Keratinocyte (primary cell): ENCODE data around the gene DDX5. TPM values are rescaled to one million over a fixed set of nuclear protein-coding genes. Genes with fewer than 3 reads are reported as not detected.

Source experiments
- DNase-seq: peaks from one replicate; pipeline ENCODE4 v3.0.0-alpha.2; 2011; ENCODE audit warnings: low read depth, missing footprints, low spot score
- FAIRE-seq: peaks from 2 replicates; lab custom pipeline; 2011; peaks lifted over from hg19 to GRCh38; lab: Jason Lieb, UNC
- H2AFZ ChIP-seq: 2 replicates; pipeline ENCODE4 v1.6.0; 2012; ENCODE audit warnings: low read length, control low read depth, inconsistent platforms; ENCODE audit not compliant: control insufficient read depth
- H3K27ac ChIP-seq: 2 replicates; pipeline ENCODE4 v1.5.1; 2011; ENCODE audit warnings: low read length; ENCODE audit not compliant: control insufficient read depth, insufficient read depth
- H3K27me3 ChIP-seq: 3 replicates; pipeline ENCODE4 v1.6.0; 2011; ENCODE audit warnings: low read length; ENCODE audit not compliant: control insufficient read depth, insufficient read depth; ENCODE audit errors: extremely low read depth
- H3K36me3 ChIP-seq, 2 experiments: 2 replicates in 1 of 2; 3 replicates in 1 of 2; pipeline ENCODE4 v1.5.1; 2011; ENCODE audit warnings: low read length in 2 of 2, mild to moderate bottlenecking in 1 of 2; ENCODE audit not compliant: control insufficient read depth in 2 of 2, insufficient read depth in 2 of 2; ENCODE audit errors: extremely low read depth in 1 of 2
- H3K4me1 ChIP-seq: 3 replicates; pipeline ENCODE4 v1.5.1; 2011; ENCODE audit warnings: low read length; ENCODE audit not compliant: control insufficient read depth, insufficient read depth; ENCODE audit errors: extremely low read depth
- H3K4me2 ChIP-seq: 3 replicates; pipeline ENCODE4 v1.6.0; 2011; ENCODE audit warnings: low read depth, low read length; ENCODE audit not compliant: control insufficient read depth, insufficient read depth; ENCODE audit errors: extremely low read depth
- H3K4me3 ChIP-seq, 3 experiments: fragments of 200-600 bp in 1 of 3; sonication (generic) in 1 of 3; 2 replicates in 2 of 3; 3 replicates in 1 of 3; pipeline ENCODE4 v1.5.1; 2011 to 2016; ENCODE audit warnings: low read length in 3 of 3, mild to moderate bottlenecking in 3 of 3, control low read depth in 2 of 3, inconsistent platforms in 1 of 3, low read depth in 1 of 3, mixed read lengths in 1 of 3, mixed run types in 1 of 3, moderate library complexity in 1 of 3; ENCODE audit not compliant: control insufficient read depth in 2 of 3, insufficient read depth in 2 of 3; ENCODE audit errors: extremely low read depth in 1 of 3
- H3K79me2 ChIP-seq: 2 replicates; pipeline ENCODE4 v1.6.0; 2012; ENCODE audit warnings: low read length; ENCODE audit not compliant: control insufficient read depth, insufficient read depth
- H3K9ac ChIP-seq: 3 replicates; pipeline ENCODE4 v1.6.0; 2011; ENCODE audit warnings: low read length; ENCODE audit not compliant: control insufficient read depth, insufficient read depth; ENCODE audit errors: extremely low read depth
- H3K9me1 ChIP-seq: 3 replicates; pipeline ENCODE4 v1.6.0; 2011; ENCODE audit warnings: low read length; ENCODE audit not compliant: control insufficient read depth, insufficient read depth; ENCODE audit errors: extremely low read depth
- H3K9me3 ChIP-seq: 2 replicates; pipeline ENCODE4 v1.5.1; 2012; ENCODE audit warnings: low read depth, low read length; ENCODE audit not compliant: control insufficient read depth
- H4K20me1 ChIP-seq: 3 replicates; pipeline ENCODE4 v1.6.0; 2011; ENCODE audit warnings: low read length; ENCODE audit not compliant: control insufficient read depth, insufficient read depth; ENCODE audit errors: extremely low read depth
- EZH2 ChIP-seq: IDR thresholded peaks from one replicate; pipeline ENCODE4 v1.6.1; 2012; ENCODE audit warnings: inconsistent platforms, mild to moderate bottlenecking, low read length, moderate library complexity
- dilution Hi-C: fragments of 300-500 bp; cut with MboI; formaldehyde crosslinking; loops from one replicate; pipeline ENCODE4 v1.7.0; 2020; ENCODE audit warnings: low sequenced_read_pairs; ENCODE audit not compliant: extremely low pct_ligation_motif_present
- polyA plus RNA-seq, 5 experiments: library from polyadenylated mRNA; depleted of rRNA in 3 of 5; stranded (reverse) in 3 of 5; stranded (forward) in 1 of 5; unstranded in 1 of 5; fragments of >200 nt; gene quantifications; 1 replicate in 1 of 5; 2 replicates in 3 of 5; 3 replicates in 1 of 5; pipeline versions ENCODE4 v1.2.1 to v1.2.3, GENCODE V29; 2011 to 2012; ENCODE audit warnings: missing spikeins in 2 of 5, low read depth in 1 of 5, low replicate concordance in 1 of 5
- TF ChIP-seq, protein P1 (sequence below), 3 experiments: IDR thresholded peaks in 1 of 3; conservative IDR thresholded peaks in 1 of 3; optimal IDR thresholded peaks in 1 of 3; 2 replicates in 2 of 3; 3 replicates in 1 of 3; pipeline versions ENCODE3 to v1.5.1; 2011; ENCODE audit warnings: low read length in 3 of 3, mild to moderate bottlenecking in 3 of 3, moderate library complexity in 2 of 3, control low read depth in 1 of 3, inconsistent platforms in 1 of 3; ENCODE audit not compliant: insufficient read depth in 2 of 3; ENCODE audit errors: extremely low read depth in 1 of 3

Gene DDX5
- polyA plus RNA-seq, 1 donor (not counting 4 experiments of a cell fraction or from before 2014, with no cell fraction given) = 793 TPM

DNA sequence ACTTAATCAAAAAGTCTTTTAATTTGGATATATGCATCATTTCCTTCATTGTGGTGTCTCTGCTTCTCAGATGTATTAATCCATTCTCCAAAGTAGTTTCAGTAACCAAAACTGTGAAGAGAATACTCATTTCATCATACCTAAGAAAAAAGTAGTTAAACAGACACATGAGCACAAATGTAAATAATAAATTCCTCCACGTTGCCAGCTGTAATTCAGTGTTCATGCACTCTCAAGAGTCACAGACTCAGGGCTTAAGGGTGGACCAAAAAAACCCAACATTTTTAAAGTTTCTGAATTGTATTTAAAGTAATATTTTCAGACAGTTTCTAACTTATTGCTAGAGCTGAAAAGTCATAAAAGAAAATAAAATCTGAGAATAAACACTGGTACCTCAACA lies 28.2 kb downstream of the DDX5 start:
- no peak overlapping the region for H3K9ac ChIP-seq
- H3K27ac ChIP-seq = no peak overlapping the region
- no peaks in the 10 kb centered on the region for H3K27me3 ChIP-seq
- DNase-seq (no peak), FAIRE-seq (no peak)
- no peak overlapping the region for H3K4me3 ChIP-seq
- H4K20me1 ChIP-seq = no peaks in the 10 kb centered on the region
- no peak overlapping the region for H3K4me2 ChIP-seq
- TF ChIP-seq, protein P1, sequence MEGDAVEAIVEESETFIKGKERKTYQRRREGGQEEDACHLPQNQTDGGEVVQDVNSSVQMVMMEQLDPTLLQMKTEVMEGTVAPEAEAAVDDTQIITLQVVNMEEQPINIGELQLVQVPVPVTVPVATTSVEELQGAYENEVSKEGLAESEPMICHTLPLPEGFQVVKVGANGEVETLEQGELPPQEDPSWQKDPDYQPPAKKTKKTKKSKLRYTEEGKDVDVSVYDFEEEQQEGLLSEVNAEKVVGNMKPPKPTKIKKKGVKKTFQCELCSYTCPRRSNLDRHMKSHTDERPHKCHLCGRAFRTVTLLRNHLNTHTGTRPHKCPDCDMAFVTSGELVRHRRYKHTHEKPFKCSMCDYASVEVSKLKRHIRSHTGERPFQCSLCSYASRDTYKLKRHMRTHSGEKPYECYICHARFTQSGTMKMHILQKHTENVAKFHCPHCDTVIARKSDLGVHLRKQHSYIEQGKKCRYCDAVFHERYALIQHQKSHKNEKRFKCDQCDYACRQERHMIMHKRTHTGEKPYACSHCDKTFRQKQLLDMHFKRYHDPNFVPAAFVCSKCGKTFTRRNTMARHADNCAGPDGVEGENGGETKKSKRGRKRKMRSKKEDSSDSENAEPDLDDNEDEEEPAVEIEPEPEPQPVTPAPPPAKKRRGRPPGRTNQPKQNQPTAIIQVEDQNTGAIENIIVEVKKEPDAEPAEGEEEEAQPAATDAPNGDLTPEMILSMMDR (optimal IDR thresholded peaks at IDR 0.05 in 1 of 3, IDR thresholded peaks at IDR 0.05 in 1 of 3, conservative IDR thresholded peaks at IDR 0.05 in 1 of 3; ENCODE audit: extremely low read depth in 1 of 3, insufficient read depth in 2 of 3, low read length in 3 of 3) = no peak
- no peak for TF ChIP-seq EZH2
- no peaks in the 10 kb centered on the region for H3K79me2 ChIP-seq
- no peak overlapping the region for H2AFZ ChIP-seq
- no peaks in the 10 kb centered on the region for H3K9me1 ChIP-seq
- dilution Hi-C loops = loop anchor here (5.0 kb wide), 1 partner anchor 51 kb away; no protein-coding TSS in a partner anchor
- no peaks in the 10 kb centered on the region for H3K9me3 ChIP-seq
- peaks cover 8 to 11% of the 10 kb centered on the region in 2 experiments for H3K36me3 ChIP-seq
- H3K4me1 ChIP-seq = no peaks in the 10 kb centered on the region

DNA sequence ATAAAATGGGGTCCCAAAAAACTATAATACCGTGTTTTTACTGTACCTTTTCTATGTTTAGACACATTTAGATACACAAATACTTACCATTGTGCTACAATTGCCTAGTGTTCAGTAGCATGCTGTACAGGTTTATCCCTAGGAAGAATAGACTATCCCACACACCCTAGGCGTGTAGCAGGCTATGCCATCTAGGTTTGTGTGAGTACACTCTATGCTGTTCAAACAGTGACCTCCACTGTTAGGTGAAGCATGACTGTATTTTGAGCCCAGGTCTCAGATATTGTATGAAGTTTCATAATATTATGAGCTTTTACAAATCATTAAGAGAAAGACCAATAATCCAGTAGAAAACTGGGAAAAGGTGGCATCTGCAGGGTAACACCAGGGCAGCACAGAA lies 33.5 kb downstream of the DDX5 start:
- Histone ChIP-seq H3K9ac (no peak overlapping the region), H3K9me1 (no peaks in the 10 kb centered on the region), H4K20me1 (no peaks in the 10 kb centered on the region), H3K36me3 (no peaks in the 10 kb centered on the region), H3K4me3 (no peak overlapping the region), H3K27ac (no peak overlapping the region), H2AFZ (no peak overlapping the region), H3K27me3 (no peaks in the 10 kb centered on the region), H3K4me1 (no peaks in the 10 kb centered on the region), H3K4me2 (no peak overlapping the region), H3K79me2 (no peaks in the 10 kb centered on the region), H3K9me3 (no peaks in the 10 kb centered on the region)
- dilution Hi-C loops = no loop called here
- FAIRE-seq (no peak), DNase-seq (no peak)
- TF ChIP-seq, protein P1 (optimal IDR thresholded peaks at IDR 0.05 in 1 of 3, IDR thresholded peaks at IDR 0.05 in 1 of 3, conservative IDR thresholded peaks at IDR 0.05 in 1 of 3; ENCODE audit: extremely low read depth in 1 of 3, insufficient read depth in 2 of 3, low read length in 3 of 3) = no peak
- no peak for TF ChIP-seq EZH2
